ENCODE measurements around the gene SLCO1B1.

The SLCO1B1 gene

DNA sequence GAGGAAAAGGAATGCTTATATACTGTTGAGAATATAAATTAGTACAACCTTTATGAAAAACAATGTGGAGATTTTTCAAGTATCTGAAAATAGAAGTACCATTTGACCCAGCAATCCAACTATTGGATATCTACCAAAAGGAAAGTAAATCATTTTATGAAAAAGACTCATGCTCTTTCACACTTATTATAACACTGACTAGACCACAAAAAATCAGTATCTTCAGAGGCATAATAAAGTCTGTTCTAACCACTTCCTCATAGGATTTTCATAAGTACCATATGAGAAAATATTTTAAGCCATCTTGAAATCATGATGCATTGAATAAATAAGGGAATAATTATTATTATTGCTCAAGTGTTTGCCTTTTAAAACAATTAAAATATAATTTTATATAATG lies 90.8 kb downstream of the SLCO1B1 start:
- DNase-seq = no peak

DNA sequence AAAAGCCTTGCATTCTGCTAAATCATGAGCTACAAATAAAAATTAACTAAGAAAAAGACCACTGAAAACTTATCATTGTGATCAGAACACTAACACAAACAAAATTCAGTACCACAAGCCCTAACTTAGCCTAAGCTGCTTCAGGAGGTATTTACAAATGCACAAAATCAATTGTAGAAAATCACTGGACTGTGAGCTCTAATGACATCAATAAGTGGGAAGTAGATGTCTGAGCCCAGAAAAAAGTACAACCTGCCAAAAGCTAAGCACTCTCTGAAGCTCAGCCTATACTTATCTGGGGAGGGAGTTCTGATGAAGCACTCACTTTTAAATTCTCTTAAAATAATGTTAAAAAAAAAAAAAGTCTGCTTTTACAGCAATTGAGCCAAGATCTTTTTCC lies 92.9 kb downstream of the SLCO1B1 start:
- DNase-seq = no peak

DNA sequence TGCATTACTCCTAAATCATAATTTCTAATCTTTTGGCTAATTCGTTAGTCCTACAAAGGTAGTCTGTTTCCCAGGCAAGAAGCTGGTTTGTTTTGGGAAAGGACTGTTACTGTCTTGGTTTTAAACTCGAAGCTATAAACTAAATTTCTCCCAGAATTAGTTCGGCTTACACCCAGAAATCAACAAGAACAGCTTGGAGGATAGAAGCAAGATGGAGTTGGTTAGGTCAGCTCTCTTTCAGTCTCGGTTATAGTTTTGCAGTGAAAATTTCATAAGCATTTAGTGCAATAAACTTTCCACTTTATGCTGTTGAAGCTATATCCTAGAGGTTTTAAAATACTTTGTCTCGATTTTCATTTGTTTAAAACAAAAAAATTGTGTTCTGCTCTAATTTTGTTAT lies 103.4 kb downstream of the SLCO1B1 start:
- no peak for DNase-seq

DNA sequence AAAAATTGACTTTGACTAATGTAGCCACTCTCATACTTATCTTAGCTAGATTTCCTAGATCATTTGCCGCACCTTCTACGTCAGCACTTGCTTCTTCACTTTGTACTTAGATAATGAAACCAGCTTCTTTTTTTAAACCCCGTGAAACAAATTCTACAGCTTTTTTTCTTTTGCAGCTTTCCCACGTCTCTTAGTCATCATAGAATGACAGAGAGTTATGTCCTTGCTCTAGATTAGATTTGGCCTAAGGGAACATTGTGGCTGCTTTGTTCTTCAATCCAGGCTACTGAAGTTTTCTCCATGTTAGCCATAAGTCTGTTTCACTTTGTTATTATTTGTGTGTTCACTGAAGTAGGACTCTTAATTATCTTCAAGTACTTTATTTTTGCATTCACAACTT lies 108.9 kb downstream of the SLCO1B1 start:
- DNase-seq = no peak

DNA sequence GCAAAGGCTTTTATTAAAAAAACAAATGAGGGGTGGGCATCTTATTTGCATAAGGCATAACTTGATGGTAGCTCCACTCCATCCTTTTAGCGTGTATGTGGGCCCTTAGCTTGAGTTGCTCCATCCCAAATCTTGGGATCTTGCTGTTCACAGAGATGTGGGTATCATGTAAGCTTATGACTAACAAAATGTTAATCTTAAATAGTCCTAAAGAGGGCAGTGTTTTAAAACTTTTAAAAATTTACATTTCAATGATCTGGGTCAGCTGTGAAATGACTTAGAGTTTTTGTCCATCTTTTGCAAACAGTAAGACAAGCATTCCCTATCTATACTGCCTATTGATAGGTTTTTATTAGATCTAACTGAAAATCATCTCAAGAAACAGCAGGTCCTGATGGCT lies 117.7 kb downstream of the SLCO1B1 start:
- no peak for DNase-seq

DNA sequence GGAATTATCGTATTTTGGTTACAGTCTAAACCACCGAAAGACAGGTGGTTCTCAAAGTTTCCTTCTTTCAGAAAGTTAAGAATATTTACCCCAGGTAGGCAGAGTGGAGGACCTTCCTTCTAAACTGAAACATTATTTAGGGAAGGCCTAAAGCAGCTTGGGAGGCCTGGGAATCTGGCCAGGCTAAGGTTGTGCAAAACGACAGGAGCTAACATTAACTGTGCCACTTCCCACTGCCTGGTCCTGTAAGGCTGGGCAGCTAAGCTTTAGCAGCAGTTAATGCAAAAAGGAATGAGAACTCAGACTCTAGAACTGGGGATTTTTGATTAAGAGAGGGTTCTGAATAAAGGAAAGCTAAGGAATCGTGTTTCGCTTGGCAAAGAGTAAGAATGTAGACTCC lies 121.1 kb downstream of the SLCO1B1 start:
- no peak for DNase-seq

DNA sequence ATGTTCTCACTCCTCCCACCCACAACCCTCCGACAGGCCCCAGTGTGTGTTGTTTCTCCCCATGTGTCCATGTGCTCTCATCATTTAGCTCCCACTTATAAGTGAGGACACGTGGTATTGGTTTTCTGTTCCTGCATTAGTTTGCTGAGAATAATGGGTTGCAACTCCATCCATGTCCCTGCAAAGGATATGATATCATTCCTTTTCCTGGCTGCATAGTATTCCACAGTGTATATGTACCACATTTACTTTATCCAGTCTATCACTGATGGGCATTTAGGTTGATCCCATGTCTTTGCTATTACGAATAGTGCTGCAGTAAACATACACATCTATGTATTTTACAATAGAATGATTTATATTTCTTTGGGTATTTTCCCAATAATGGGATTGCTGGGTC lies 126.2 kb downstream of the SLCO1B1 start:
- no peak for DNase-seq

DNA sequence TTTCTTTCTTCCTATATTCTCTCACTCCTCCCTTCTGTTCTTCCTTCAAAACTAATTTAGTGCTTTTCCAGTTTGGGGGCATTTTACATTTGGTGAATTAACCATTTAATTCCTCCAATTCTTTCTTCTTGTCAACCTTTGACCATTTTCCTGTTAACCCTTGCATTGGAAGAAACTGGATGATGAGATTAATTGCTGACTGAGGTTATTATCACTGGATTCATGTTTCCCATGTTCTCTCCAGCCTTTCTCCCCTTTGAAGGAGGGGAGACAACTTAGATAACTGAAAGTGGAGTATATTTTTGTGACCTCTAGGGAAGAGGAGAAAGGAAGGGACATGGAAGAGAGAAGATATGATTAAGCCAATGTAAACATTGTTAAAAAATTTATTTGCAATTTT lies 133.2 kb downstream of the SLCO1B1 start:
- DNase-seq = no peak

DNA sequence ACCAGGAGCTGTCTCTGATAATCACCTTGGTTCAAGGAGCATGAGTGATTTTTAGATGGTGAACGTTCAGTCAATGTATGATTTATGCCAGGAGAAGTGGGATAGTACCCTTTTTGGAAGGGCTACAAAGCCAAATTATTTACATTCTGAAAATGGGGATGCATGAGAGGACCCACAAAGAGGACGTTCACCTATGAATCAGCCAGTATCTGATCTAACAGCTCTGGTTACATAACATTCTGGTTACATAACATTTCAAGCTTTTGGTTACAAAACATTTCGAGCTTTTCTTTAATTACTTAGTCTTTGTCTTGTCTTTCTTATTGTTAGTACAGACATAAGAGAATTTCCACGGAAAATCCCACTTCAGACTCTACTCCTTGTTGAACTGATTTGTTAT lies 134.9 kb downstream of the SLCO1B1 start:
- no peak for DNase-seq

DNA sequence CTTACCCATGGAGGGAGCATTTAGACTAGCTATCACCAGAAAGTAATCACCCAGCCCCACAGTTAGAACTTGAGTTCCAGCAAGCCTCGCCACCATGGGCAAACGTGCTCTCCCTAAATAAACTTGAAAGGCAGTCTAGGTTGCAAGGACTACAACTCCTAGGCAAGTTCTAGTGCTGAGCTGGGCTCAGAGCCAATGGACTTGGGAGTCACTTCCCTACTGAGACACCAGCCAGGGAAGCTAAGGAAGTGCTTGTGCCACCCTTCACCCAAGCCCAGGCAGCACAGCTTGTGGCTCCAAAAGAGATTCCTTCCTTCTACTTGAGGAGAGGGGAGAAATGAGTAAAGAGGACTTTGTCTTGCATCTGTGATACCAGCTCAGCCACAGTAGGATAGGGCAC lies 145.8 kb downstream of the SLCO1B1 start:
- DNase-seq = no peak
